NT2/D1 (cell line): ENCODE results near the gene F12.

ENCODE experiments used
- SUZ12 ChIP-seq: IDR thresholded peaks from 2 replicates; pipeline ENCODE4 v1.6.1; 2011; ENCODE audit not compliant: insufficient read length, insufficient read depth; ENCODE audit errors: extremely low read depth
- ZNF274 ChIP-seq: IDR thresholded peaks from 2 replicates; pipeline ENCODE4 v1.6.1; 2011; ENCODE audit warnings: mild to moderate bottlenecking, low read depth, low read length

- TF ChIP-seq ZNF274 (no peak), SUZ12 (no peak)
Observed at GRCh38 chr5:177367981-177368868, 41.1 kb downstream of the F12 start.
